HG03342 (cell line): Measurements from ENCODE around the gene IQSEC1.

Source experiments
- ATAC-seq: cut with Tn5 transposase; IDR thresholded peaks from one replicate; pipeline ENCODE4 v1.9.1; 2021; ENCODE audit warnings: mild to moderate bottlenecking, moderate library complexity; ENCODE audit not compliant: unreplicated experiment

IQSEC1 gene

GRCh38 chr3:13007251-13007941, 65.8 kb downstream of the IQSEC1 start:
- no peak for ATAC-seq

- no peak for ATAC-seq
These were observed 66.8 kb downstream of the IQSEC1 start for GRCh38 chr3:13006216-13006990.

DNA sequence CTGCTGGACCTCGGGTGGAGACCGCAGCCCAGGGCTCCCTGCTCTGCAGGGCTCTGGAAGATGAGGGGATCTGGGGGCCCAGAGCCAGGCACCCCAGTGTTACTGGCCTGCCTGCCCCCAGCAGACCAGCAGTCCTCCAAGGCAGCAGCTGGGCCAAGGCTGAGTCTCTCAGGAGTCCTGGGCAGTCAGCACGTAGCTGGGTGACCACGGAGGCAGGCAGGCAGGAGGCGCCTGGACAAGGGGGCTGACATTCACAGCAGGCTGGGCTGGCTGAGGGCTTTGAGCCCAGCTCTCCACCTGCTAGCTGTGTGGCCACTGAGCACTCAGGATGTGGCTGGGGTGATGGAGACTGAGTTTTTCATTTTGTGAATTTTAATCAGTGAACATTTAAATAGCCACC, 67.9 kb downstream of the IQSEC1 start:
- ATAC-seq: no peak

DNA sequence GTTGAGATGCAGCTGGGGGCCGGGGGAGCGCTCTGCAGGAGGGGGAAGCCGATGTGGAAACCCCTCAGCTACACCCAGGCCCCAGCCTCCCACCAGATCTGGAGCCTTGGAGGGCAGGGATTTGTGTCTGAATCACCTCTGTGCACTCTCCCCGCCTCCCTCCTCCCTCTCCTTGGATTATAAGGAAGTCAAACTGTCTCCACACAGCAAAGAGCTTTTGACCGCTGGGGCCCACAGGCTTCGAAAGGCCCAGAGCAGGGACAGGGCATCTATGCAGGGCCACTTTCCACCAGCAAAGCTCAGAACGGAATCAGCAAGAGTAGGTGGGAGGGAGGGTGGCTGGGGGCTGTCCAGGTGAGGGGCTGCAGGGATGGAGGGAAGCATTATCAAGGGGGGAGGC, 68.9 kb downstream of the IQSEC1 start:
- no peak for ATAC-seq

DNA sequence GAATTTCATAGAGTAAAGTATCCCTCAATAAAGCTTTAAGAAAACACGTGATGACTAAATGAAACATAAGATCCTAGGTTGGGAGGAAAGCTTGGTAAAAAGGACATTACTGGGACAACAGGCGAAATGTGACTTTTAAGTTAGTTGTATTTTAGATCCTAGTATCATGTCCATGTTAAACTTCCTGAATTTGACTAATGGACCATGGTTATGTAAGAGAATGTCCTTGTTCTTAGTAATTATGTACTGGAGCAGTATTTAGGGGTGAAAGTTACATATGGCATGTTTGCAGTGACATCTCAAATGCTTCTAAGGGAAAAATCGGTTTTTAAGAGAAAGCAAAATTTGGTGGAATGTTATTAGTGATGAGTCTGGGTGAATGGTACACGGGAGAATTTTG, 69.6 kb downstream of the IQSEC1 start:
- no peak for ATAC-seq

GRCh38 chr3:13002398-13003124, 70.7 kb downstream of the IQSEC1 start:
- ATAC-seq: peak; percentile 81

DNA sequence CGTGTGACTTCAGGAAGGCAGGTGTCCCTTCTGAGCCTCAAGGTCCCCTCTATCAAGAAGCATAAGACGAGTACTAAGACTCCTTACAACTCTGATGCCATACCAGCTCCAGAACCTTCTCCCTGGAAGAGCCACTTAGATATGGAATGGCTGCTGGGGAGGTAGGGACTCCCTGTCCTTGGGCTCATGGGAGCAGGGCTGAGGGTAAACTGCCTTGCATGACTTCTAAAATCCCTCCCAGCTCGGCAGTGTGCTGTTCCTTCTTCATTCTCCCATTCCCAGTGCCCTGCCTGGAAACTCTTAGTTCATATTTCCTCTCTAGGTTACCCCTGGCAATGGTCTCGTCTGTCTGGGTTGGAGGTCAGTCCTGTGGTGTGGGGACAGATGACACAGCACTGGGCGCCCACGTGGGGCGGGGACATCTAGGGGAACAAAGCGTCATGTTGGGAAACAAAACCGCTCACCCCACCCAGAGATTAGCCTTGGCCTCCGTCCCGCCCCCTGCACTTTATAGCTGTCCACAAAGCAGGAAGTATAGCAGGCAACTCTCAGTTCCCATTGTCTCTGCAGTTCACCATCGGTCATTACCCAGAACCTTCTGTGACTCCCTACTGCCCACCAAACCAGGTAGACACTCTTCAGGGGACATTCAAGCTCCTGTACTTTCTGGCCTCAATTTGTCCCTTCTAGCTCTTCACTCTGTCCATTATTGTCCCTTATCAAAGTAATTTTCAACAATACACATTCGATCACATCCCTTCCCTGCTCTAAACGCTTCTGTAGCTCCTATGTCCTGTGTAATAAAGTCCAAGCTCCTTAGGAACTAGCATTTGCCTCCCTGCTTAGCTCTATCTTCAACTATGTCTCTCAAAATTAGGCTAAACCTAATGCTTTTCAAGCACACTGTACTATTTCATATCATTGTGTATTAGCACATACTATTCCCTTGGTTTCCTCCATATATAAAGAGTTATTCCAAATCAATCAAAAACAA, 73.8 kb downstream of the IQSEC1 start:
- ATAC-seq: peak; percentile 34

DNA sequence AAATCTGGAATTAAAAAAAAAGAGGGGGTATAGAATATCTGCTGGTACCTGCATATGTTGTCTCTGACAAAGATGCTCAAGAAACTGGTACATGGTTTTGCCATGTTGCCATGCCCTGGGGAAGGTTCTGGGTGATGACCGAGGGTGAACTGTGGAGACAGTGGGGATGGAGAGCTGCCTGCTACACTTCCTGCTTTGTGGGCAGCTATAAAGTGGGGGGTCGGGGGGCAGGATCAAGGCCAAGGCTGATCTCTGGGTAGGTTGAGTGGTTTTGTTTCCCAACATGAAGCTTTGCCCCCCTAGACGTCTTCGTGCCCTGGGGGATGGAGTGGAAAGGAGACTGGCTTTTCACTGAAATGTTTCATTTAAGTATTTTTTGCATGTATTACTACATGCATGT, 74.6 kb downstream of the IQSEC1 start:
- ATAC-seq: no peak

DNA sequence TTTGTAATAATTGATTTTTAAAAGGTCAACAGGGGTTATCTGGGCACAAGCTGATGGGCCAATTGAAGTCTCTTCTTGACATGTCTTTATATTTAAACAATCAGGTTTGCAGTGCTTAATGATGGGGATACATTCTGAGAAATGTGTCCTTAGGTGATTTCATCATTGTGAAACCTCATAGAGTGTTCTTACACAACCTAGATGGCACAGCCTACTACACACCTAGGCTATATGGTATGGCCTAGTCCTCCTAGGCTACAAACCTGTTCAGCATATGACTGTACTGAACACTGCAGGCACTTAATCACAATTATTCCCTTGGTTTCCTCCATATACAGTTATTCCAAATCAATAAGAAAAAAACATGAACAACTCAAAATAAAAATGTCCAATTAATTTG, 75.8 kb downstream of the IQSEC1 start:
- ATAC-seq: no peak

GRCh38 chr3:12996181-12996506, 77.1 kb downstream of the IQSEC1 start:
- no peak for ATAC-seq

- no peak for ATAC-seq
These were observed 77.6 kb downstream of the IQSEC1 start for GRCh38 chr3:12995389-12996180.

DNA sequence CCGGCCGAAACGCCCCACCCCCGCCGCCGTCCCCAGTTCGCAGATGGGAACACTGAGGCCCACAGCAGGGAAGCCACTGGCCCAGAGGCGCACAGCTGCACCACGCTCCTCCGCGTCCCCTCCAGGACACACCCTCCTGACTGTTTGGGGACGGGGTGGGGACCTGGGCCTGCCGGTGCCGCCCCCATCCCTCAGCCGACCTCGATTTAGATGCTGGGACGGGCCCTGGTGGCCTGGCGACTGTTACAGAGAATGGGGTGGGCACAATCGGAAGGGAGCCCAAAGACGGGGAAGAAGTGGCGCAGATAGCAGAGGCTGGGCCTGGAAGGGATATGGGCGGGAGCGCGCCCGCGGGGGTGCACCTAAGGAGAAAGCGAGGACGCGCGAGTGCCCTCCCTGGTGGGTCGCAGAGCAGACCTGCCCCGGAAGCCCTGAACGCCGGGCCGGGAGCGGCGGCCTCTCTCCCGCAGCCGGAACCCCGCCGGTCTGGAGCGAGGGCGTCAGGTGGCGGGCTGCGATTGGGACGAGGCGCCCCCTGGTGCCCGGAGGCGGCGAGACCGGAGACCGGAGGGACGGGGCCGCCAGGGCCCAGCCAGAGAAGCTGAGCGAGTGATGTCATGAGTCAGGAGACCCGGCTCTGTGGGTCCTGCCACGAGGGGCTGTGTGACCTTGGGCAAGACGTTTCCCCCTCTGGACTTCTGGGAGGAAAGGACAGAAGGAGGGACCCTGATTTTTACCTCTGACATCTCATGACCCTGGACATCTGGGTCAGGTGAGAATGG, 78.4 kb downstream of the IQSEC1 start:
- peak; percentile 76 for ATAC-seq

GRCh38 chr3:12994357-12994606, 78.9 kb downstream of the IQSEC1 start:
- ATAC-seq: no peak

- no peak for ATAC-seq
These were observed 79.5 kb downstream of the IQSEC1 start for GRCh38 chr3:12993517-12994356.

DNA sequence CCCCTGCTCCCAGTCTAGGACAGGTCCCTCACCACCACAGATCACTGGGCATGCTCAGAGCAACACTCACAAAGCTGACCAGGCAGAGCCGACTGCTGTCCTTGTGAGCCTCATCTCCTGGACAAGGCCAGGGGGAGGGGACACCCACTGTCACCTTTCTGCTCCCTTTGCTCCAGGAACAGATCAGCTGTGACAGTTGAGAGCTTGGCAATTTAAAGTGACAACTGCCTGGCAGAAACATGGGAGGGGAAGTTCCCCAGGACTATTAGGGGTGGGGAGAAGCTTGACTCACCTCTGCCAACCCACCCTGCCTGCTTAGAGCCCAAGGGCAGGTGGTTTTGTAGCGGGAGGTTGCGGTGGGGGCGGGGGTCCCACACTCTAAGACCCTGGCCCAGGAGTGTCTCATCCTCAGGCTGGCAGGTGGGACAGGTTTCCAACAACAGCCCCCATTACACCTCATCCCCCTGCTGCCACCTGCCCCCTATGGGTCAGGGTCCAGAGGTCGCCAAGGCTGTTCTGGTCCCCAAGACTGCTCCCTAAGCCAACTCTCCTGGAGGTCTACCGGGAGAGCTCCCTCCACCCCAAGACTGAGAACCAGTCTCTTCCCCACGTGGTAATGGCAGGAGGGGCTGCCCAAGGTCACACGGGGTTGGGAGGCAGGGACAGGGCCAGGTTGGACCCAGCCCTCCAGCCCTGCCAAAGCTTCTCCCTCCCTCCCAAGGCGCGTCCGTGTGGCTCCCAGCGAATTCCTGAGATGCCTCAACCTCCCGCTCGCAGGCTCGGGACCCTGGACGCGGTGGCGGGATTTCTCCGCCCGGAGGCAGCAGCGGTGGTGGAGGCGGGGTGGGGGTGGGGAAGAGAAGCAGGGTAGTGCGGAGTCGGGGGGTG, 80.4 kb downstream of the IQSEC1 start:
- no peak for ATAC-seq

DNA sequence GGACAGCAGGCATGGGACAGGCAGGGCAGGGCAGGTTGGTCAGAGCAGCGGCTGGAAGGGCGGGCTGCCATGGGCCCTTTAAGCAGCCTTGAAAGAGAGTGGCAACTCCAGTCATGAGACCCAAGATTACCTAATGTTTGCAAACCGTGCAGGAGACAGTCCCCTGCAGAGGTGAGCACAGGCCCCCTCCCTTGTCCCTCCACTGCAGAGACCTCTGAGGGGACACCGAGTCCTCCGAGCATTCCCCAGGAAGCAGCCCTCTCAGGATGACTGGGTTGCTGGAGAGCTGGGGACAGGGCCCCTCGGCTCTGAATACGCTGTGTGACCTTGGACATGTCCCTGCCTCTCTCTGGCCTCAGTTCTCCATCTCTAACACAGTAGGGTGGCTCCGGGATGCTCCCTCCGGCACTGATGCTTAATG, 81.4 kb downstream of the IQSEC1 start:
- no peak for ATAC-seq

DNA sequence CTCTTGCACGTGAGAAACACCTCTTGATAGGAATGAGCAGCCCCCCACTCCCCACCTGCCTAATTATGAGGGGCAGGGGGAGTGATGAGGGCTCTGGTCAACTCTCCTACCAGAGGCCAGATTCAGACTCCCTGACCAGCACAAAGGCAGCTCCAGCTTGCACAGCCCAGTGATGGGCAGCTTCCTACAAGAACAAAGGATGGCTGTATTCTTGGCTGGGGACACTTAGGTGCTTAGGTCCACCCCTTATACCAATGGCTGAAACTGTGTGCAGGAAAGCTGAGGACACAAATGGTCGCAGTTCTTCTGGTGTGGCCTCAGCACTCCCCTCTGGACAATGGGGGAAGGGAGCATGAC, 81.8 kb downstream of the IQSEC1 start:
- ATAC-seq: no peak
